ENCODE results near the gene SLC6A8. TPM values are rescaled to one million over a fixed set of nuclear protein-coding genes. Genes with fewer than 3 reads are reported as not detected.
"Not testable (repeated sequence)": the region's sequence is repeated elsewhere in the genome, so short reads cannot be mapped to it uniquely, and the experiment has no call there.

SLC6A8 gene
- total and polyA plus RNA-seq, 4 donors = 13.9 to 26.7 (median 15.4) TPM

DNA sequence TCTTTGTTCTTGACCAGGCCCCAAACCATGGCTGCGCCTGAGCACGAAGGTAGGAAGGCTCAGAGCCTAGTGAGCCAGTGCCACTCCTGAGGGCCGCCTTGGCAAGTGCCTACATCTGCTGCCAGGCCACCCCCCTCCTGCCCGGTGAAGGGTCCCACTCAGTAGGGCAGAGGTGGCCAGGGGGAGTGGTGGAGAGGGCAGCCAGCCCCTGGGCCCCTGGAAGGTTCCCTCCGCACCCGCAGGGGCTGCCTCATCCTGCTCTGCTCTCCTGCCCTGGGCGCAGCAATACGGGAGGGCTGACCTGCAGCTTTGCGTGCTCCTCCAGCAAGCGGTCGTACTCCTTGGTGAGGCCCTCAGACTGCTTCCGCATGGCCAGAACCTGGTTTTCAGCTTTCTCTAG lies 14.0 kb downstream of the SLC6A8 start:
- H3K36me3 ChIP-seq (ENCODE audit: control insufficient read depth in 1 of 2, insufficient read depth in 2 of 2, low read length in 1 of 2) = no peaks in the 10 kb centered on the region
- DNase-seq = peak in 1 of 2 donors; percentile 62

DNA sequence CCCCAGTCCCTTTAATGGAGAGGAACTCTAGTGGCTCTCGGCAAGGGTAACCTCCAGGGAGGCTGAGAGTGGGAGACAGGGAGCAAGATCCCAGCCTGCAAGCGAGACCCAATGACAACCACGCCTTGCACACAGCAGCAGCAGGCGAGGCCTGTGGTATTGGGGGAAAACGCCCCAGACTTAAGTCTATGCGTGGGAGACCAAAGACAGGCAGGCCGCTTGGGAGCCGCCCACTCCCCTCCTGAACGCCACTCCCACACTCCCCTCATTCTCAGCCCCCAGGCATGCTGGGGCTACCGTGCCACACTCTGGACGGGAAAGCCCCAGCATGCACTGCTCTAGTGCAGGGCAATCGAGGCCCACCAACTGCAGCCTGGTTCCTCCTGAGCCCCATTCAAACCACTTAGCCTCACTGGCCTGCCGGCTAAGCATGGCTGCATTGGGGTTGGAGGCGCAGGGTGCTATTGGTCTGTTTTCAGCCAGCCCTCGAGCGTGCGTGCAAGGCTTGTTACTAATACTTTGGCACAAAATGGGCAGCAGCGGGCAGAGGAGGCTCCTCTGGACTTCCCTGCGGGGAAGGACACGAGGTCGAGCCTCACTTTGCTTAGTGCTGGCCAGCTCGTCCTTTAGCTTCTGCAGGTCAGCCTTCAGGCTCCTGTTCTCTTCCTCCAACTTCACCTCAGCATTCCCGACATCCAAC lies 14.8 kb downstream of the SLC6A8 start:
- Histone ChIP-seq H3K27ac (ENCODE audit: low read depth in 1 of 2, low read length in 2 of 2) (no peak overlapping the region), H3K4me1 (ENCODE audit: control insufficient read depth in 1 of 2, insufficient read depth in 2 of 2, low read length in 2 of 2) (no peaks in the 10 kb centered on the region)
- 79 to 80% methylated on average over 20 to 23 of the region's 23 CpGs for WGBS, 2 donors

More for the DNA sequence above, 14.0 kb downstream of the SLC6A8 start:
- Histone ChIP-seq H3K27ac (ENCODE audit: low read depth in 1 of 2, low read length in 2 of 2) (no peak overlapping the region), H3K27me3 (ENCODE audit: control insufficient read depth in 1 of 2, insufficient read depth in 2 of 2, low read length in 1 of 2) (no peaks in the 10 kb centered on the region), H3K4me1 (ENCODE audit: control insufficient read depth in 1 of 2, insufficient read depth in 2 of 2, low read length in 2 of 2) (no peaks in the 10 kb centered on the region), H3K4me3 (ENCODE audit: low read length in 2 of 2) (no peak overlapping the region), H3K9me3 (ENCODE audit: control insufficient read depth, low read length) (no peaks in the 10 kb centered on the region)
- 92 to 93% methylated on average over 12 of the region's 12 CpGs for WGBS, 2 donors
- intact Hi-C loops (cut with DNase I) = no loop called here
- no peak for ATAC-seq (ENCODE audit: low FRiP score)

DNA sequence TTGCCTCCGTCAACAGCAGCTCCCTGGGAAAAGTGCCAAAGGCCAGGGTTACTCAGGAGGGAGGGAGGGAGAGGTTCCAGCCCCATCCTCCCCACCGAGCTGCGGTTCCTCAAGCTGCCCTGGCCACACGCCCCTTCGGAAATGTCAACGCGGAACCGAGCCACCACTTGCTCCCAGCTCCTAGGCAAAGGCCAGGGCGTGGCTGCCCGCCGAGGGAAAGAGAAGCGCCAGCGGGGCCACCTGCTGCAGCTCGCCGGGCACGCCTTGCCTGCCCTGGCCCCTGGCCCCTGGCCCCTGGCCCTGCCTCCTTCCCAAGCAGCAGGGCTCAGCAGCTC lies 15.3 kb downstream of the SLC6A8 start:
- WGBS, 2 donors = 57 to 72% methylated on average over 15 to 16 of the region's 16 CpGs
- Histone ChIP-seq H3K4me3 (ENCODE audit: low read length in 2 of 2) (no peak overlapping the region), H3K4me1 (ENCODE audit: control insufficient read depth in 1 of 2, insufficient read depth in 2 of 2, low read length in 2 of 2) (no peaks in the 10 kb centered on the region), H3K27ac (ENCODE audit: low read depth in 1 of 2, low read length in 2 of 2) (no peak overlapping the region), H3K27me3 (ENCODE audit: control insufficient read depth in 1 of 2, insufficient read depth in 2 of 2, low read length in 1 of 2) (no peaks in the 10 kb centered on the region), H3K36me3 (ENCODE audit: control insufficient read depth in 1 of 2, insufficient read depth in 2 of 2, low read length in 1 of 2) (no peaks in the 10 kb centered on the region), H3K9me3 (ENCODE audit: control insufficient read depth, low read length) (no peaks in the 10 kb centered on the region)
- intact Hi-C loops (cut with DNase I) = no loop called here
- peak in 1 of 2 donors; percentile 74 for DNase-seq
- no peak for ATAC-seq (ENCODE audit: low FRiP score)

More for the DNA sequence above, 14.8 kb downstream of the SLC6A8 start:
- H3K4me3 ChIP-seq (ENCODE audit: low read length in 2 of 2) = no peak overlapping the region
- intact Hi-C loops (cut with DNase I) = no loop called here
- DNase-seq = peak in 1 of 2 donors; percentile 58
- H3K9me3 ChIP-seq (ENCODE audit: control insufficient read depth, low read length) = no peaks in the 10 kb centered on the region
- H3K36me3 ChIP-seq (ENCODE audit: control insufficient read depth in 1 of 2, insufficient read depth in 2 of 2, low read length in 1 of 2) = no peaks in the 10 kb centered on the region
- no peaks in the 10 kb centered on the region for H3K27me3 ChIP-seq (ENCODE audit: control insufficient read depth in 1 of 2, insufficient read depth in 2 of 2, low read length in 1 of 2)
- ATAC-seq (ENCODE audit: low FRiP score) = no peak

DNA sequence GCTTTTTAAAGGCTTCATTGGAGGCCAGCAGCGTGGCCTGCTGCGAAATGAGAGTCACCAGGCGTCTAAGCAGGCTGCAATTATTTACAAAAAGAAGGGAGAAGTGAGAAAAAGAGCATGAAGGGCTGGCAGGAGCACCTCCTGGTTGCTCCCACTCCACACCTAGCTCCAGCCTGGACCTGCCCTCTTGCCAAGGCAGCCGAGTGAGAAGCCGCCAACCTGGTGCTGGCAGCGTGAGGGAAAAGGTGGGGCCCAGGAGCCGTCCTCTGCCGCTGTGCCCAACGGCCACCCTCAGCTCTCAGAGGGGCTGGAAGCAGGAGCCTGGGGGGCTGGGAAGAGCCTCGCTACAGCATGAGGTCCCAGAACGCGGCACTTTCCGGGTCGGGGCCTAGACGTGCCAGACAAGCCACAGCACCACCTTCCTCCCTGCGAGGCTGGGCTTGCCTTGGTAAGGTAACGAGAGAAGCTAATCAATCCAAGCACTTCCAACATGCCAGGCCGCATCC lies 16.3 kb downstream of the SLC6A8 start:
- ATAC-seq (ENCODE audit: low FRiP score) = no peak
- H3K27ac ChIP-seq (ENCODE audit: low read depth in 1 of 2, low read length in 2 of 2) = no peak overlapping the region
- no peaks in the 10 kb centered on the region for H3K36me3 ChIP-seq (ENCODE audit: control insufficient read depth in 1 of 2, insufficient read depth in 2 of 2, low read length in 1 of 2)
- no peak overlapping the region for H3K4me3 ChIP-seq (ENCODE audit: low read length in 2 of 2)
- H3K27me3 ChIP-seq (ENCODE audit: control insufficient read depth in 1 of 2, insufficient read depth in 2 of 2, low read length in 1 of 2) = no peaks in the 10 kb centered on the region
- 82 to 91% methylated on average over 17 to 18 of the region's 18 CpGs for WGBS, 2 donors
- intact Hi-C loops (cut with DNase I) = no loop called here
- no peak for DNase-seq
- no peaks in the 10 kb centered on the region for H3K4me1 ChIP-seq (ENCODE audit: control insufficient read depth in 1 of 2, insufficient read depth in 2 of 2, low read length in 2 of 2)
- no peaks in the 10 kb centered on the region for H3K9me3 ChIP-seq (ENCODE audit: control insufficient read depth, low read length)

DNA sequence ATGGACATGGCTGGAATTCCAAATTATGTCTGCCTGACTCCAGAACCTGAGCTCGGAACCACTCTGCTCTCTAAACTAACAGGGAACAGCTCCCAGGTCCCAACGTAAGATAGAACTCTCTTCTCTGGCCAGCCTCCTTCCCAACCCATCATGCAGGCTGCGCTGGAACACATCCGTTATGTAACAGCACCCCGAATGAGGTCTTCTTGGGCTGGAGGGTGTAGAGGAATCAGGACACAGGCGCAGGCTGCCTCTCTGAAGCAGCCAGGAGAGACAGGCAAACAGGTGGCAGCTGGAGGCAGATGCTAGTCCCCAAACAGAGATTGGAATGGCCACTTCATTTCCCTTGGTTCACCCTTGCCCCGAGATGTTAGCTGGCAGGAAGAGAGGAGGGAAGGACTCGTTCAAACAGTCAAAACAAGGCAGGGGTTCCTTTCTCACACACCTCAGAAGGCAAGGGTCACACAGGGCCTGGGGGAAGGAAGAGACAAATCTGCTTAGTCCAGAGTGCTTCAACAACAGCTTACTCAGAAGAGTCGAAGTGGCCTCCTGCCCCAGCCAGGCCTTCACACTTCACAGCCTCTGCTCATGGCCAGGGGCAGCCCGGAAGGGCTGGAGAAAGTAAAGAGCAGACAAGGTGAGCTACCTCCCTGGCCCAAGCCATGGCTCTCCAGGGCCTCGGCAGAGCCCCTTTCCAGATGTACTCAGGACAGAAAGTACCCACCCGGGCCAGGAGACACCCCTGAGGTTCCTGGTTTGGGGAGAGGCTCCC lies 17.1 kb downstream of the SLC6A8 start:
- H3K9me3 ChIP-seq (ENCODE audit: control insufficient read depth, low read length); ATAC-seq (ENCODE audit: low FRiP score); H3K4me3 ChIP-seq (ENCODE audit: low read length in 2 of 2); H3K36me3 ChIP-seq (ENCODE audit: control insufficient read depth in 1 of 2, insufficient read depth in 2 of 2, low read length in 1 of 2); intact Hi-C loops (cut with DNase I); H3K4me1 ChIP-seq (ENCODE audit: control insufficient read depth in 1 of 2, insufficient read depth in 2 of 2, low read length in 2 of 2); DNase-seq; H3K27me3 ChIP-seq (ENCODE audit: control insufficient read depth in 1 of 2, insufficient read depth in 2 of 2, low read length in 1 of 2): not testable (repeated sequence)
- WGBS, 2 donors = 57 to 68% methylated on average over 10 to 12 of the region's 12 CpGs
- peak overlapping the region in 1 of 2 donors; percentile 9 for H3K27ac ChIP-seq (ENCODE audit: low read depth in 1 of 2, low read length in 2 of 2)

DNA sequence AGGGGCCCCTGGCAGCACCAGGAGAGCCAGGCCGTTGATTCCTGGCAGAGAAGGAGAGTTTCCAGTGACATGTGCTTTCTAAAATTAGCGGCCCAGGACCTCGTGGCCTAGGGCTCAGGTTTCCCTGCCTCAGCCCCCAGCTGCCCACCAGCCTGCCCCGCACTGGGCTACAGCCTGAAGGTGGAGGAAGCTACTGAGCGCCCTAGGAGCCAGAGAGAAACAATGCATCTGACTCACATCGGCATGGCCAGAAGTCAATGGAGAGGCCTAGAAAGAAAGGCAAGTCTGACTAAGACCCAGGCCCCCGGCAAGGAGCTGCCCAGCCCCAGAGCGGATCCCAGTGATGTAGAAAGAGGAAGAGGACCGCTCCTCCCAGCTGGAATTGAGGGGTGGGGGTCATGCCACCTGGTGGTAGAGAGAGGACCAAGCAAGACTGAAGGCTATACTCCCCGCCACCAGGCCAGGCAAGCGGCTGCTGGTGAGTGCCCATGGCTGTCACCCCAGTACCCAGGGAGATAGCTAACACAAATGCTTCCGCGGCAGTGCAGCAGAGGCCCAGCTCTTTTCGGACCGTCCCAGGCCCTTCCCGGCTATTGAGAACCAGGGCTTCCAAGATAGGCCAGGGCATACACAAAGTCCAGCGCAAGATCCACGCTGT lies 17.8 kb downstream of the SLC6A8 start:
- WGBS, 2 donors = 69 to 73% methylated on average over 18 of the region's 18 CpGs
- ATAC-seq (ENCODE audit: low FRiP score); H3K4me1 ChIP-seq (ENCODE audit: control insufficient read depth in 1 of 2, insufficient read depth in 2 of 2, low read length in 2 of 2); DNase-seq; H3K36me3 ChIP-seq (ENCODE audit: control insufficient read depth in 1 of 2, insufficient read depth in 2 of 2, low read length in 1 of 2); H3K27me3 ChIP-seq (ENCODE audit: control insufficient read depth in 1 of 2, insufficient read depth in 2 of 2, low read length in 1 of 2); intact Hi-C loops (cut with DNase I); H3K9me3 ChIP-seq (ENCODE audit: control insufficient read depth, low read length); H3K4me3 ChIP-seq (ENCODE audit: low read length in 2 of 2): not testable (repeated sequence)
- H3K27ac ChIP-seq (ENCODE audit: low read depth in 1 of 2, low read length in 2 of 2) = peak overlapping the region in 1 of 2 donors; percentile 29

DNA sequence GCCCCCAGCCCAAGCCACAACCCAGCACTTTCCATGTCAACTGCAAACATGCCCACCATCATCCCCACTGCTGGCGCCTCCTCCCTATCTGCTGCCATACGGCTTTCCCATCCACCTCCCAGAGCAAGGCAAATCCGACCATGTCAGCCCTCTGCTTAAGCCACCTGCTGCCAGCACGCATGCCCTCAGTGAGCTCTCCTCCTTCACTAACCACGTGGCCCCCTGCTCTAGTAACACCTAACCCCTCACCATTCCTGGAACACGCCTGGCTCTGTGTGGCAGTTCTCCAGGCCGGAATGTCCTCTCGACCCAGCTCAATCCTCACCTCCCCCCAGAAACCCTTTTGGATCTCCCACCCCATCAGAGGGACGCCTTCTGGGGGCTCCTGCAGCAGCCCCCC lies 19.1 kb downstream of the SLC6A8 start:
- Histone ChIP-seq H3K4me1 (ENCODE audit: control insufficient read depth in 1 of 2, insufficient read depth in 2 of 2, low read length in 2 of 2) (no peaks in the 10 kb centered on the region), H3K36me3 (ENCODE audit: control insufficient read depth in 1 of 2, insufficient read depth in 2 of 2, low read length in 1 of 2) (no peaks in the 10 kb centered on the region), H3K4me3 (ENCODE audit: low read length in 2 of 2) (no peak overlapping the region), H3K27me3 (ENCODE audit: control insufficient read depth in 1 of 2, insufficient read depth in 2 of 2, low read length in 1 of 2) (no peaks in the 10 kb centered on the region), H3K27ac (ENCODE audit: low read depth in 1 of 2, low read length in 2 of 2) (no peak overlapping the region), H3K9me3 (ENCODE audit: control insufficient read depth, low read length) (no peaks in the 10 kb centered on the region)
- intact Hi-C loops (cut with DNase I) = no loop called here
- ATAC-seq (ENCODE audit: low FRiP score) (no peak), DNase-seq (no peak)
- 81 to 86% methylated on average over 9 of the region's 9 CpGs for WGBS, 2 donors

DNA sequence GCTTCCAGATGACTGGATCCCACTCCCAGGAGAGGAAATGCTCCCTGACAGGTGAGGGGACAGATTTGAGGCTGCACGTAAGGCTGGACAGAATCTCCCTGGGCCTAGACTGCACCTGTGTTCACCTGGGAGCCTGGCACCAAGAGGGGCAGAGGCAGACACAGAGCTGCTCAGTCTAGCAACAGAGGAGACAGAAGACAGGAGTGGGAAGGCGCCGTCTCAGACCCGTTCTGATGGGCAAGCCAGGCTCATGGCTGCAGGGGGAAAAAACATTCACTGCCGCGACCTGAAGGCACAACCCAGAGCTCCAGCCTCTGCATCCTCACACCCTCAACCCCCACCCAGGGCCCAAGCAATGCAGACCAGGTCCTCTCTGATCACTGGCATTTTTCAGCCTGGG lies 19.7 kb downstream of the SLC6A8 start:
- DNase-seq = no peak
- Histone ChIP-seq H3K27me3 (ENCODE audit: control insufficient read depth in 1 of 2, insufficient read depth in 2 of 2, low read length in 1 of 2) (no peaks in the 10 kb centered on the region), H3K4me3 (ENCODE audit: low read length in 2 of 2) (no peak overlapping the region), H3K36me3 (ENCODE audit: control insufficient read depth in 1 of 2, insufficient read depth in 2 of 2, low read length in 1 of 2) (no peaks in the 10 kb centered on the region), H3K4me1 (ENCODE audit: control insufficient read depth in 1 of 2, insufficient read depth in 2 of 2, low read length in 2 of 2) (no peaks in the 10 kb centered on the region), H3K27ac (ENCODE audit: low read depth in 1 of 2, low read length in 2 of 2) (no peak overlapping the region), H3K9me3 (ENCODE audit: control insufficient read depth, low read length) (no peaks in the 10 kb centered on the region)
- ATAC-seq (ENCODE audit: low FRiP score) = no peak
- WGBS, 2 donors = 85 to 89% methylated on average over 6 of the region's 6 CpGs
- intact Hi-C loops (cut with DNase I) = no loop called here

All from aorta (tissue), 5 donors.